Activated CD4-positive, alpha-beta memory T cell treated with anti-CD3 and anti-CD28 coated beads, Interleukin-2, amount 10 ng/mL, durations not matched to agents 7 days and 5 days (primary cell): Measurements from ENCODE around the gene SFI1. TPM values are rescaled to one million over a fixed set of nuclear protein-coding genes. Genes with fewer than 3 reads are reported as not detected.
"Not testable (repeated sequence)": the region's sequence is repeated elsewhere in the genome, so short reads cannot be mapped to it uniquely, and the experiment has no call there.

Source experiments
- CTCF ChIA-PET: fragments of 350-600 bp; sonication (Branson Sonifier 250); formaldehyde crosslinking; loops from one replicate; lab custom pipeline; 2021; ENCODE audit warnings: antibody characterized with exemption, inconsistent platforms; lab: Charles Lee
- POLR2A ChIA-PET: fragments of 350-600 bp; sonication (Branson Sonifier 250); formaldehyde crosslinking; loops from one replicate; lab custom pipeline; 2021; ENCODE audit warnings: antibody characterized with exemption; lab: Charles Lee
- DNase-seq: peaks from one replicate; pipeline ENCODE4 v3.0.0-alpha.2; 2020
- H3K27ac Mint-ChIP-seq: one replicate; pipeline ENCODE4 v1.8.0; 2021; ENCODE audit warnings: mild to moderate bottlenecking, mixed read lengths
- H3K27me3 Mint-ChIP-seq: one replicate; pipeline ENCODE4 v1.8.0; 2021; ENCODE audit warnings: mixed read lengths
- H3K36me3 Mint-ChIP-seq: one replicate; pipeline ENCODE4 v1.8.0; 2021; ENCODE audit warnings: low read depth, mixed read lengths
- H3K4me1 Mint-ChIP-seq: one replicate; pipeline ENCODE4 v1.8.0; 2021; ENCODE audit warnings: mixed read lengths
- H3K4me3 Mint-ChIP-seq: one replicate; pipeline ENCODE4 v1.8.0; 2021; ENCODE audit warnings: mild to moderate bottlenecking, mixed read lengths
- H3K9me3 Mint-ChIP-seq: one replicate; pipeline ENCODE4 v1.8.0; 2021; ENCODE audit warnings: mixed read lengths
- total RNA-seq, 2 experiments: library from RNA; stranded (reverse); gene quantifications; one replicate each; pipeline ENCODE4 v1.2.3, GENCODE V29; 2021

Gene SFI1
- total RNA-seq, 2 experiments from 2014 or later = 140 to 145 TPM

- peak overlapping the region; percentile 61 for H3K27ac Mint-ChIP-seq
- peaks cover 53% of the 10 kb centered on the region for H3K4me1 Mint-ChIP-seq
- ChIA-PET POLR2A (interaction anchor here (0.9 kb wide), 1 partner anchor 37 kb away, joined by 3 read pairs; no protein-coding TSS in a partner anchor), CTCF (no interaction called here)
- no peak overlapping the region for H3K4me3 Mint-ChIP-seq
- no peaks in the 10 kb centered on the region for H3K27me3 Mint-ChIP-seq
- peak; percentile 21 for DNase-seq
- H3K36me3 Mint-ChIP-seq = peaks cover 69% of the 10 kb centered on the region
- H3K9me3 Mint-ChIP-seq = peaks cover 3% of the 10 kb centered on the region
These were observed 29.9 kb downstream of the SFI1 start for GRCh38 chr22:31526270-31526669.

- H3K4me3 Mint-ChIP-seq = no peak overlapping the region
- H3K27ac Mint-ChIP-seq = no peak overlapping the region
- ChIA-PET CTCF (no interaction called here), POLR2A (interaction anchor here (1.1 kb wide), 1 partner anchor 9 kb away, joined by 3 read pairs; no protein-coding TSS in a partner anchor)
- peaks cover 66% of the 10 kb centered on the region for H3K36me3 Mint-ChIP-seq
- peaks cover 3% of the 10 kb centered on the region for H3K9me3 Mint-ChIP-seq
- no peaks in the 10 kb centered on the region for H3K27me3 Mint-ChIP-seq
- H3K4me1 Mint-ChIP-seq = peaks cover 47% of the 10 kb centered on the region
- DNase-seq = no peak
These were observed 34.5 kb downstream of the SFI1 start for GRCh38 chr22:31530823-31531195.

GRCh38 chr22:31532060-31532459 lies 35.7 kb downstream of the SFI1 start:
- Mint-ChIP-seq H3K4me1 (peaks cover 48% of the 10 kb centered on the region), H3K27me3 (no peaks in the 10 kb centered on the region), H3K4me3 (no peak overlapping the region), H3K36me3 (peaks cover 59% of the 10 kb centered on the region), H3K9me3 (no peaks in the 10 kb centered on the region), H3K27ac (no peak overlapping the region)
- CTCF ChIA-PET = no interaction called here
- POLR2A ChIA-PET = no interaction called here
- no peak for DNase-seq

- ChIA-PET POLR2A (interaction anchor here (1.3 kb wide), 1 partner anchor 220 kb away, joined by 3 read pairs; the partner anchor contains the start of gene DEPDC5), CTCF (interaction anchor here (0.6 to 1.0 kb wide), 2 partner anchors 24 to 97 kb away, joined by 3 read pairs; no protein-coding TSS in a partner anchor)
- H3K4me3 Mint-ChIP-seq = no peak overlapping the region
- H3K9me3 Mint-ChIP-seq = no peaks in the 10 kb centered on the region
- H3K36me3 Mint-ChIP-seq = peaks cover 61% of the 10 kb centered on the region
- no peaks in the 10 kb centered on the region for H3K27me3 Mint-ChIP-seq
- H3K27ac Mint-ChIP-seq = peak overlapping the region; percentile 17
- peaks cover 57% of the 10 kb centered on the region for H3K4me1 Mint-ChIP-seq
- DNase-seq = no peak
These were observed 37.0 kb downstream of the SFI1 start for GRCh38 chr22:31533374-31533773.

GRCh38 chr22:31537019-31537535 lies 40.7 kb downstream of the SFI1 start:
- peak; percentile 41 for DNase-seq
- Mint-ChIP-seq H3K36me3 (peaks cover 52% of the 10 kb centered on the region), H3K4me3 (peak overlapping the region; percentile 38), H3K27me3 (no peaks in the 10 kb centered on the region), H3K4me1 (peaks cover 52% of the 10 kb centered on the region), H3K9me3 (no peaks in the 10 kb centered on the region), H3K27ac (peak overlapping the region; percentile 94)
- POLR2A ChIA-PET = interaction anchor here (0.6 to 3.4 kb wide), 11 partner anchors 9 to 125 kb away, joined by 3 to 9 read pairs (median 4); partner anchors contain the start of genes EIF4ENIF1, PISD and SFI1
- CTCF ChIA-PET = interaction anchor here (0.9 to 2.1 kb wide), 3 partner anchors 19 to 93 kb away, joined by 3 to 6 read pairs (median 4); partner anchors contain the start of gene SFI1

DNA sequence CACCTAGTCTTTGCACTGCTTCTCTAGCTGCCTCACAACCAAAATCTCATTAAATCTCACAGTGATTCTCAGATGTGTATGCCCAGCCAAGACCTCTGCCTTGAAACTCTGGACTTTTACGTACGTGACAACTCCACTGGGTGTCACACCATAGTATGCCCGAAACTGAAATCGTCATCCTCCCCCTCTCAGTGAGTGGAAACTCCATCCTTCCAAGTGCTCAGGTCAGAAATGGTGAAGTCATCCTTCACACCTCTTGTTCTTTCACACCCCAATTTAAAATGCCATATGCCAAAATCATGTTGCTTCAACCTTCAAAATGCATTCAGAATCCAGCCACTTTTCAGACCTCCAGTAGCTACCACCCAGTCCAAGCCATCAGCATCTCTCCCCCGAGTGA lies 42.5 kb downstream of the SFI1 start:
- H3K27me3 Mint-ChIP-seq = no peaks in the 10 kb centered on the region
- peak overlapping the region; percentile 82 for H3K27ac Mint-ChIP-seq
- peaks cover 40% of the 10 kb centered on the region for H3K4me1 Mint-ChIP-seq

GRCh38 chr22:31540166-31540565 lies 43.8 kb downstream of the SFI1 start:
- not testable (repeated sequence) for H3K9me3 Mint-ChIP-seq, H3K4me3 Mint-ChIP-seq, DNase-seq, H3K27me3 Mint-ChIP-seq, H3K27ac Mint-ChIP-seq
- ChIA-PET CTCF (interaction anchor here (0.6 to 1.3 kb wide), 2 partner anchors 17 to 102 kb away, joined by 3 to 4 read pairs; no protein-coding TSS in a partner anchor), POLR2A (interaction anchor here (0.9 to 1.1 kb wide), 2 partner anchors 10 to 81 kb away, joined by 3 read pairs; no protein-coding TSS in a partner anchor)
- Mint-ChIP-seq H3K36me3 (peaks cover 34% of the 10 kb centered on the region), H3K4me1 (peaks cover 35% of the 10 kb centered on the region)

More for the DNA sequence above, 42.5 kb downstream of the SFI1 start:
- ChIA-PET POLR2A (interaction anchor here (1.0 to 3.4 kb wide), 3 partner anchors 41 to 91 kb away, joined by 3 to 9 read pairs (median 3); no protein-coding TSS in a partner anchor), CTCF (interaction anchor here (1.3 kb wide), 1 partner anchor 18 kb away, joined by 4 read pairs; no protein-coding TSS in a partner anchor)
- Mint-ChIP-seq H3K36me3 (peaks cover 39% of the 10 kb centered on the region), H3K9me3 (no peaks in the 10 kb centered on the region), H3K4me3 (no peak overlapping the region)
- no peak for DNase-seq

DNA sequence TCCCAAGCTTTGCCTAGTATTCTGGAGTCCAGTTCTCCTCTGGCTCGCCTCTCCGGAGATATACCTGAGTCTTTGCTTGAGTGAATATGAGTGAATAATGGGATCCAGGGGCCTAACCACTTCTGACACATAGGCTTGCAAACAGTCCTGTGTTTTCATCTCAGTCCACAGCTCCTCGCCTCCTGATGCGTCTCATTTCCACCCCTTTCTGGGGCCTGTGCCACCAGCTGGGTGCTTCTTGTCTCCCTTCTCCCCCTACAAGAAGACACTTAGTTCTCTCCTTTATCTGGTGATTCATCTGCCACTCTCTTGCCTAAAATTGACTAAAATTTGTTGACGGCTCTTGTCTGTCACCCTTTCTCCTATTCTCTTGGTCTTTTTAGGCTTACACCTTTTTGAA lies 44.6 kb downstream of the SFI1 start:
- Mint-ChIP-seq H3K36me3 (peaks cover 36% of the 10 kb centered on the region), H3K27me3 (no peaks in the 10 kb centered on the region), H3K27ac (no peak overlapping the region), H3K9me3 (no peaks in the 10 kb centered on the region), H3K4me1 (peaks cover 31% of the 10 kb centered on the region), H3K4me3 (no peak overlapping the region)
- POLR2A ChIA-PET = no interaction called here
- DNase-seq = no peak
- CTCF ChIA-PET = no interaction called here

DNA sequence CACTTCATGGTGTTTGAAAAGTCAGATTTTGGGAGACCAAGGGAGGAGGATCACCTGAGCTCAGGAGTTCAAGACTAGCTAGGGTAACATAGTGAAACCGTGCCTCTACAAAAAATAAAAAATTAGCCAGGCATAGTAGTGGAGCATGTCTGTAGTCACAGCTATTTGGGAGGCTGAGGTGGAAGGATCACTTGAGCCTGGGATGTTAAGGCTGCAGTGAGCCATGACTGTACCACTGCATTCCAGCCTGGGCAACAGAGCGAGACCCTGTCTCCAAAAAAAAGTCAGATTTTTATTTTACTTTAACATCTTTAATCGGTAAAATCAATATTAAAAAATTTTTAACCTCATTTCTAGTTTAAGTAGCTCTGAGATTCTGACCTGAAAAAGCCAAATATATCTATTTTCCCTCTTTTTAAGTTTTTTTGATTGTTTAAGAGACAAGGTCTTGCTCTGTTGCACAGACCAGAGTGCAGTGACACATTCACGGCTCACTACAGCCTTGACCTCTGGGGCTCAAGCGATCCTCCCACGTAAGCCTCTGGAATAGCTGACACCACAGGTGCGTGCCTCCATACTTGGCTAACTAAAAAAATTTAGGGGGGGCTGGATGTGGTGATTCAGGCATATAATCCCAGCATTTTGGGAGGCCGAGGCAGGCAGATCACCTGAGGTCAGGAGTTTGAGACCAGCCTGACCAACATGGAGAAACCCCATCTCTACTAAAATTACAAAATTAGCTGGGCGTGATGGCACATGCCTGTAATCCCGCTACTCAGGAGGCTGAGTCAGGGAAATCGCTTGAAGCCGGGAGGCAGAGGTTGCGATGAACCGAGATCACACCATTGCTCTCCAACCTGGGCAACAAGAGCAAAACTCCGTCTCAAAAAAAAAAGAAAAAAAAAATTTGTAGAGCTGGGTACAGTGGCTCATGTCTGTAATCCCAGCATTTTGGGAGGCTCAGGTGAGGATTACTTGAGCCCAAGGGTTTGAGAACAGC lies 48.4 kb downstream of the SFI1 start:
- Mint-ChIP-seq H3K36me3 (peaks cover 37% of the 10 kb centered on the region), H3K9me3 (no peaks in the 10 kb centered on the region), H3K27me3 (no peaks in the 10 kb centered on the region), H3K4me1 (peaks cover 4% of the 10 kb centered on the region), H3K27ac (no peak overlapping the region), H3K4me3 (no peak overlapping the region)
- DNase-seq = no peak
- POLR2A ChIA-PET = interaction anchor here (1.1 to 2.0 kb wide), 2 partner anchors 53 to 86 kb away, joined by 3 to 4 read pairs; no protein-coding TSS in a partner anchor
- CTCF ChIA-PET = interaction anchor here (1.0 to 1.2 kb wide), 2 partner anchors 12 to 91 kb away, joined by 3 to 4 read pairs; no protein-coding TSS in a partner anchor

GRCh38 chr22:31550871-31551370 lies 54.6 kb downstream of the SFI1 start:
- H3K27ac Mint-ChIP-seq = no peak overlapping the region
- H3K36me3 Mint-ChIP-seq = peaks cover 63% of the 10 kb centered on the region
- CTCF ChIA-PET = no interaction called here
- no peak overlapping the region for H3K4me3 Mint-ChIP-seq
- POLR2A ChIA-PET = interaction anchor here (1.7 kb wide), 1 partner anchor 62 kb away, joined by 4 read pairs; the partner anchor contains the start of gene EIF4ENIF1
- no peaks in the 10 kb centered on the region for H3K27me3 Mint-ChIP-seq
- peaks cover 22% of the 10 kb centered on the region for H3K4me1 Mint-ChIP-seq
- no peaks in the 10 kb centered on the region for H3K9me3 Mint-ChIP-seq
- DNase-seq = no peak

GRCh38 chr22:31556627-31557203 lies 60.4 kb downstream of the SFI1 start:
- H3K4me3 Mint-ChIP-seq = no peak overlapping the region
- ChIA-PET POLR2A (interaction anchor here (1.0 to 1.2 kb wide), 2 partner anchors 33 to 74 kb away, joined by 3 to 7 read pairs; no protein-coding TSS in a partner anchor), CTCF (interaction anchor here (0.6 to 3.1 kb wide), 19 partner anchors 12 to 413 kb away, joined by 3 to 23 read pairs (median 6); partner anchors contain the start of gene PISD)
- no peaks in the 10 kb centered on the region for H3K27me3 Mint-ChIP-seq
- DNase-seq = no peak
- H3K4me1 Mint-ChIP-seq = peaks cover 19% of the 10 kb centered on the region
- H3K9me3 Mint-ChIP-seq = no peaks in the 10 kb centered on the region
- peaks cover 53% of the 10 kb centered on the region for H3K36me3 Mint-ChIP-seq
- peak overlapping the region; percentile 44 for H3K27ac Mint-ChIP-seq

- H3K36me3 Mint-ChIP-seq = peaks cover 51% of the 10 kb centered on the region
- H3K27ac Mint-ChIP-seq, H3K4me1 Mint-ChIP-seq, H3K4me3 Mint-ChIP-seq, H3K27me3 Mint-ChIP-seq, DNase-seq, H3K9me3 Mint-ChIP-seq: not testable (repeated sequence)
- ChIA-PET CTCF (interaction anchor here (0.6 to 3.1 kb wide), 3 partner anchors 72 to 391 kb away, joined by 3 to 23 read pairs (median 3); no protein-coding TSS in a partner anchor), POLR2A (interaction anchor here (1.6 kb wide), 1 partner anchor 73 kb away, joined by 3 read pairs; no protein-coding TSS in a partner anchor)
These were observed 62.2 kb downstream of the SFI1 start for GRCh38 chr22:31558546-31558945.
